ENCODE measurements around the gene RALA.
"Not testable (repeated sequence)": the region's sequence is repeated elsewhere in the genome, so short reads cannot be mapped to it uniquely, and the experiment has no call there.

The RALA gene

GRCh38 chr7:39650676-39651075 lies 27.3 kb downstream of the RALA start:
- Histone ChIP-seq H3K36me3 (ENCODE audit: control insufficient read depth, insufficient read depth, low read length) (no peaks in the 10 kb centered on the region), H3K4me3 (ENCODE audit: low read depth, low read length) (no peak overlapping the region), H3K27me3 (ENCODE audit: control insufficient read depth, insufficient read depth, low read length) (no peaks in the 10 kb centered on the region), H3K27ac (ENCODE audit: low read depth, low read length) (no peak overlapping the region), H3K4me1 (ENCODE audit: control insufficient read depth, insufficient read depth, low read length) (no peaks in the 10 kb centered on the region), H3K9ac (ENCODE audit: low read depth, low read length) (no peak overlapping the region), H3K9me3 (ENCODE audit: control insufficient read depth, insufficient read depth, low read length) (no peaks in the 10 kb centered on the region)

- Histone ChIP-seq H3K36me3 (ENCODE audit: control insufficient read depth, insufficient read depth, low read length) (no peaks in the 10 kb centered on the region), H3K27ac (ENCODE audit: low read depth, low read length) (no peak overlapping the region)
Measured at GRCh38 chr7:39651265-39651664, 27.9 kb downstream of the RALA start.

GRCh38 chr7:39656415-39656814 lies 33.0 kb downstream of the RALA start:
- H3K27ac ChIP-seq (ENCODE audit: low read depth, low read length) = no peak overlapping the region
- no peak overlapping the region for H3K4me3 ChIP-seq (ENCODE audit: low read depth, low read length)
- H3K27me3 ChIP-seq (ENCODE audit: control insufficient read depth, insufficient read depth, low read length) = no peaks in the 10 kb centered on the region
- H3K9ac ChIP-seq (ENCODE audit: low read depth, low read length) = no peak overlapping the region
- H3K9me3 ChIP-seq (ENCODE audit: control insufficient read depth, insufficient read depth, low read length) = peaks cover 14% of the 10 kb centered on the region
- no peaks in the 10 kb centered on the region for H3K4me1 ChIP-seq (ENCODE audit: control insufficient read depth, insufficient read depth, low read length)
- peaks cover 9% of the 10 kb centered on the region; the same call in 1 of the 2 replicates for H3K36me3 ChIP-seq (ENCODE audit: control insufficient read depth, insufficient read depth, low read length)

More at GRCh38 chr7:39651265-39651664, 27.9 kb downstream of the RALA start:
- Histone ChIP-seq H3K27me3 (ENCODE audit: control insufficient read depth, insufficient read depth, low read length) (no peaks in the 10 kb centered on the region), H3K4me1 (ENCODE audit: control insufficient read depth, insufficient read depth, low read length) (no peaks in the 10 kb centered on the region), H3K9ac (ENCODE audit: low read depth, low read length) (no peak overlapping the region), H3K9me3 (ENCODE audit: control insufficient read depth, insufficient read depth, low read length) (no peaks in the 10 kb centered on the region), H3K4me3 (ENCODE audit: low read depth, low read length) (no peak overlapping the region)

GRCh38 chr7:39659356-39660013 lies 36.1 kb downstream of the RALA start:
- Histone ChIP-seq H3K27ac (ENCODE audit: low read depth, low read length) (no peak overlapping the region), H3K9ac (ENCODE audit: low read depth, low read length) (no peak overlapping the region), H3K4me1 (ENCODE audit: control insufficient read depth, insufficient read depth, low read length) (no peaks in the 10 kb centered on the region), H3K36me3 (ENCODE audit: control insufficient read depth, insufficient read depth, low read length) (peaks cover 9% of the 10 kb centered on the region; the same call in 1 of the 2 replicates), H3K27me3 (ENCODE audit: control insufficient read depth, insufficient read depth, low read length) (no peaks in the 10 kb centered on the region), H3K4me3 (ENCODE audit: low read depth, low read length) (no peak overlapping the region), H3K9me3 (ENCODE audit: control insufficient read depth, insufficient read depth, low read length) (peaks cover 26% of the 10 kb centered on the region)

- Histone ChIP-seq H3K9ac (ENCODE audit: low read depth, low read length) (no peak overlapping the region), H3K4me3 (ENCODE audit: low read depth, low read length) (no peak overlapping the region), H3K9me3 (ENCODE audit: control insufficient read depth, insufficient read depth, low read length) (peaks cover 26% of the 10 kb centered on the region), H3K27me3 (ENCODE audit: control insufficient read depth, insufficient read depth, low read length) (no peaks in the 10 kb centered on the region), H3K36me3 (ENCODE audit: control insufficient read depth, insufficient read depth, low read length) (peaks cover 9% of the 10 kb centered on the region; the same call in 1 of the 2 replicates), H3K27ac (ENCODE audit: low read depth, low read length) (no peak overlapping the region), H3K4me1 (ENCODE audit: control insufficient read depth, insufficient read depth, low read length) (peaks cover 17% of the 10 kb centered on the region)
Measured at GRCh38 chr7:39661960-39662359, 38.6 kb downstream of the RALA start.

GRCh38 chr7:39663263-39663662 lies 39.9 kb downstream of the RALA start:
- Histone ChIP-seq H3K4me3 (ENCODE audit: low read depth, low read length) (no peak overlapping the region), H3K36me3 (ENCODE audit: control insufficient read depth, insufficient read depth, low read length) (peaks cover 9% of the 10 kb centered on the region; the same call in 1 of the 2 replicates), H3K27me3 (ENCODE audit: control insufficient read depth, insufficient read depth, low read length) (no peaks in the 10 kb centered on the region), H3K9me3 (ENCODE audit: control insufficient read depth, insufficient read depth, low read length) (peaks cover 26% of the 10 kb centered on the region), H3K27ac (ENCODE audit: low read depth, low read length) (no peak overlapping the region), H3K4me1 (ENCODE audit: control insufficient read depth, insufficient read depth, low read length) (peaks cover 27% of the 10 kb centered on the region), H3K9ac (ENCODE audit: low read depth, low read length) (no peak overlapping the region)

- no peak overlapping the region for H3K27ac ChIP-seq (ENCODE audit: low read depth, low read length)
Measured at GRCh38 chr7:39664057-39664456, 40.7 kb downstream of the RALA start.

GRCh38 chr7:39664585-39664984 lies 41.2 kb downstream of the RALA start:
- Histone ChIP-seq H3K9me3 (ENCODE audit: control insufficient read depth, insufficient read depth, low read length) (peaks cover 26% of the 10 kb centered on the region), H3K4me1 (ENCODE audit: control insufficient read depth, insufficient read depth, low read length) (peaks cover 27% of the 10 kb centered on the region)

More at GRCh38 chr7:39664057-39664456, 40.7 kb downstream of the RALA start:
- H3K4me3 ChIP-seq (ENCODE audit: low read depth, low read length) = no peak overlapping the region
- no peaks in the 10 kb centered on the region for H3K27me3 ChIP-seq (ENCODE audit: control insufficient read depth, insufficient read depth, low read length)
- H3K4me1 ChIP-seq (ENCODE audit: control insufficient read depth, insufficient read depth, low read length) = peaks cover 27% of the 10 kb centered on the region
- peaks cover 9% of the 10 kb centered on the region; the same call in 1 of the 2 replicates for H3K36me3 ChIP-seq (ENCODE audit: control insufficient read depth, insufficient read depth, low read length)
- peaks cover 26% of the 10 kb centered on the region for H3K9me3 ChIP-seq (ENCODE audit: control insufficient read depth, insufficient read depth, low read length)
- H3K9ac ChIP-seq (ENCODE audit: low read depth, low read length) = no peak overlapping the region

GRCh38 chr7:39666562-39666961 lies 43.2 kb downstream of the RALA start:
- peaks cover 27% of the 10 kb centered on the region for H3K4me1 ChIP-seq (ENCODE audit: control insufficient read depth, insufficient read depth, low read length)
- peaks cover 11% of the 10 kb centered on the region for H3K9me3 ChIP-seq (ENCODE audit: control insufficient read depth, insufficient read depth, low read length)
- no peaks in the 10 kb centered on the region; the same call in 1 of the 2 replicates for H3K36me3 ChIP-seq (ENCODE audit: control insufficient read depth, insufficient read depth, low read length)
- H3K9ac ChIP-seq (ENCODE audit: low read depth, low read length) = no peak overlapping the region
- no peaks in the 10 kb centered on the region for H3K27me3 ChIP-seq (ENCODE audit: control insufficient read depth, insufficient read depth, low read length)
- no peak overlapping the region for H3K4me3 ChIP-seq (ENCODE audit: low read depth, low read length)
- H3K27ac ChIP-seq (ENCODE audit: low read depth, low read length) = peak overlapping the region; percentile 50

More at GRCh38 chr7:39664585-39664984, 41.2 kb downstream of the RALA start:
- H3K36me3 ChIP-seq (ENCODE audit: control insufficient read depth, insufficient read depth, low read length) = peaks cover 9% of the 10 kb centered on the region; the same call in 1 of the 2 replicates
- no peak overlapping the region for H3K27ac ChIP-seq (ENCODE audit: low read depth, low read length)
- no peaks in the 10 kb centered on the region for H3K27me3 ChIP-seq (ENCODE audit: control insufficient read depth, insufficient read depth, low read length)
- H3K4me3 ChIP-seq (ENCODE audit: low read depth, low read length) = no peak overlapping the region
- H3K9ac ChIP-seq (ENCODE audit: low read depth, low read length) = no peak overlapping the region

- Histone ChIP-seq H3K27ac (ENCODE audit: low read depth, low read length) (peak overlapping the region; percentile 50), H3K4me1 (ENCODE audit: control insufficient read depth, insufficient read depth, low read length) (peaks cover 27% of the 10 kb centered on the region), H3K27me3 (ENCODE audit: control insufficient read depth, insufficient read depth, low read length) (no peaks in the 10 kb centered on the region), H3K36me3 (ENCODE audit: control insufficient read depth, insufficient read depth, low read length) (no peaks in the 10 kb centered on the region), H3K4me3 (ENCODE audit: low read depth, low read length) (no peak overlapping the region), H3K9ac (ENCODE audit: low read depth, low read length) (no peak overlapping the region), H3K9me3 (ENCODE audit: control insufficient read depth, insufficient read depth, low read length) (0 out of 2 replicates have a peak, but pooled peaks cover 2% of the 10 kb centered on the region)
Measured at GRCh38 chr7:39667341-39667923, 44.1 kb downstream of the RALA start.

GRCh38 chr7:39668280-39668679 lies 44.9 kb downstream of the RALA start:
- not testable (repeated sequence) for H3K4me3 ChIP-seq (ENCODE audit: low read depth, low read length); H3K27ac ChIP-seq (ENCODE audit: low read depth, low read length); H3K9ac ChIP-seq (ENCODE audit: low read depth, low read length); H3K27me3 ChIP-seq (ENCODE audit: control insufficient read depth, insufficient read depth, low read length); H3K9me3 ChIP-seq (ENCODE audit: control insufficient read depth, insufficient read depth, low read length); H3K36me3 ChIP-seq (ENCODE audit: control insufficient read depth, insufficient read depth, low read length)
- peaks cover 27% of the 10 kb centered on the region for H3K4me1 ChIP-seq (ENCODE audit: control insufficient read depth, insufficient read depth, low read length)

Measured in HUES48 (cell line).